ENCODE results near the gene MACROD2.

The MACROD2 gene

DNA sequence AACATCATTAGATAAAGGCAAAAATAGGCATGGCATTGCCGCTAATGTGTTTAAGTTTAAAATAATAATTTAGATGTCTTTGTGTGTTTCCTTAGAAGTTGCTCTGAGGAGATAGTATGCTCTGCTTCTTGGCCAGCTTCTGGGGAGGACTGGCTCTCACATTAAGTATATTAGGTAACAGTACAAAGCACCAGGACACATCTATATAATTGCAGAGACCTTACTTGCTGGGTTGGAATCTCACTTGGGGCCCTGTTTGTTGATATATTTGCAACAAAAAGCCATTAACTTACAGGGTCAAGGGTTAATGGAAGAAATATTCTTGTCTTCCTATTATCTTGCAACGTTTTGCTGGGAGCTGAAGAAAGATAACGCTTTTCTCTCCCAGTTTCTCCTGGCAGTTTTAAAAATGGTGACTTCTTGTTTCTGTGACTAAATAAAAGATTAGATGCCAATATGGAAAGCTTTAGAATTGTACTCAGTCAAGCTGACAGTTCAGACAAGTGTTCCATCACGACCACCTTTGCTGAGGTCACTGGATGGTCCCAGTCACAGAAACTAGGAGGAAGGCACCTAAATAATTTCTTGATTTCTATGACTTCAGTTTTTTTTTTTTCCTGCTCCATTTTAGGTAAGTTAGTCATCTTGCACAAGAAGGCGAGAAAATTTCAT, 804.4 kb downstream of the MACROD2 start:
- no peak overlapping the region for H3K4me3 ChIP-seq (ENCODE audit: low read depth, low read length)
- TF ChIP-seq, protein P1, sequence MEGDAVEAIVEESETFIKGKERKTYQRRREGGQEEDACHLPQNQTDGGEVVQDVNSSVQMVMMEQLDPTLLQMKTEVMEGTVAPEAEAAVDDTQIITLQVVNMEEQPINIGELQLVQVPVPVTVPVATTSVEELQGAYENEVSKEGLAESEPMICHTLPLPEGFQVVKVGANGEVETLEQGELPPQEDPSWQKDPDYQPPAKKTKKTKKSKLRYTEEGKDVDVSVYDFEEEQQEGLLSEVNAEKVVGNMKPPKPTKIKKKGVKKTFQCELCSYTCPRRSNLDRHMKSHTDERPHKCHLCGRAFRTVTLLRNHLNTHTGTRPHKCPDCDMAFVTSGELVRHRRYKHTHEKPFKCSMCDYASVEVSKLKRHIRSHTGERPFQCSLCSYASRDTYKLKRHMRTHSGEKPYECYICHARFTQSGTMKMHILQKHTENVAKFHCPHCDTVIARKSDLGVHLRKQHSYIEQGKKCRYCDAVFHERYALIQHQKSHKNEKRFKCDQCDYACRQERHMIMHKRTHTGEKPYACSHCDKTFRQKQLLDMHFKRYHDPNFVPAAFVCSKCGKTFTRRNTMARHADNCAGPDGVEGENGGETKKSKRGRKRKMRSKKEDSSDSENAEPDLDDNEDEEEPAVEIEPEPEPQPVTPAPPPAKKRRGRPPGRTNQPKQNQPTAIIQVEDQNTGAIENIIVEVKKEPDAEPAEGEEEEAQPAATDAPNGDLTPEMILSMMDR (IDR thresholded peaks at IDR 0.05; ENCODE audit: borderline replicate concordance, insufficient read depth, low read depth, low read length): no peak

DNA sequence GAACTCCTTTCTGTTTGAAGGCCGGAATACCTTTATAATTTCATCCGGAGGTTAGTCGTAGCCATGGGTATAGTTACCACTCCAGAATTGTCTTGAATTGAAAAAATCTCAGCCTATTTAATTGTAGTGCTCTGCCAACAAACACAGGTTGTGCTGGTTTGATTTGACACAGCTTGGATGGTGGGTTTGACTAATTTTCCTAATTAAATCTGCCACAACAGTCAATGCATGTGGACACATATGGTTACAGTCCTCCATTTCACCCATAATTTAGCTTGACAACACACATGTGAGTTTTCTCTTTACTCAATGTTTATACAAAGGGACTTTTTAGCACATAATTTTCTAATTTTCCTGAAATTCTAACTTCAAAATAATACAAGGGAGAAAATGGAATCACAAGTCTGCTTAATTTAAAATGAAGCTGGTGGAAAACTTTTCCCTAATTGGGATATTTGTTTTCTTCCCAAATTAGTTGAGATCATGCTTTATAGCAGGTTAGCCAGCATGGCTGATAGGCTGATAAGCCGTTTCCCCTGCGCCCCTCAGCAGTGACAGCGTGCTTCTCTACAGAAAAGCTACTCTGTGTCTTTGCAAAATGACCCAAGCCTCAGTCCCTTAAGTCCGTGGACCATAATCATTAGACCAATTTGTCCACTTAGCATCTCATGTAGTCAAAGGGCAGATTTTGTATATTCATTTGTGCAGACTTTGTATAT, 805.5 kb downstream of the MACROD2 start:
- TF ChIP-seq, protein P1 (IDR thresholded peaks at IDR 0.05; ENCODE audit: borderline replicate concordance, insufficient read depth, low read depth, low read length): no peak
- H3K4me3 ChIP-seq (ENCODE audit: low read depth, low read length): no peak overlapping the region

DNA sequence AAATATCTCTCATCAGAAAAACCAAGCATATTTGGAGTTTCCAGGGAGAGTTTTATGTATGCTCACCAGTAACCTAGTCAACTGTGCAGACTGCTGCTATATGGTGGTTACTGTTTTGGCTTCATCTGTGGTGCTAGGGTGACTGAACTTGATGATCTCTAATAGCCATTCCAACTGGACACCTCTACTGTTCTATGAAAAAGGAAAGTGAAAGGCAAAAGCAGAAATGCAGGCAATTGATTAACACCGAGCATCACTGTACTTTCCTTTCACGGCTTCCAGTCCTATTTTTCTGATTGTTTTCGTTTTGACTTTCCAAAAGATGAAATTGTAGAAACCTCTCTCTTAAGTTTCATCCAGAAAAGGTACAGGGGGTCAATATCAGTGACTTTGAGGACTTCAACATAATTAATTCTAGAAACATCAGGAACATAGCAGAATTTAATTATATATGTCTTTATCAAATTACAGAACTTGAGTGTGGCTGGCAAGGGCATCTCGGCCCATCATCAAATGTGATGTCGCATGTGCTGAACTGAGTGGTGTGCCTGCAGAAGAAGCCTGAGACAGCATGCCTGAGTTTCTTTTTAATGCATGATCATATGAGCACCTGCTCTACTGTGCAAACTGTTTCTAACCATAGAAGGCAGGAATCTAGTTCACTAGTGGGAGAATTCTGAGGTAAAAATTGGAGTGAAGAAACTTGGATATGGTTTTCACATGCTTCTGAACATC, 806.4 kb downstream of the MACROD2 start:
- no peak overlapping the region for H3K4me3 ChIP-seq (ENCODE audit: low read depth, low read length)
- TF ChIP-seq, protein P1 (IDR thresholded peaks at IDR 0.05; ENCODE audit: borderline replicate concordance, insufficient read depth, low read depth, low read length): no peak

DNA sequence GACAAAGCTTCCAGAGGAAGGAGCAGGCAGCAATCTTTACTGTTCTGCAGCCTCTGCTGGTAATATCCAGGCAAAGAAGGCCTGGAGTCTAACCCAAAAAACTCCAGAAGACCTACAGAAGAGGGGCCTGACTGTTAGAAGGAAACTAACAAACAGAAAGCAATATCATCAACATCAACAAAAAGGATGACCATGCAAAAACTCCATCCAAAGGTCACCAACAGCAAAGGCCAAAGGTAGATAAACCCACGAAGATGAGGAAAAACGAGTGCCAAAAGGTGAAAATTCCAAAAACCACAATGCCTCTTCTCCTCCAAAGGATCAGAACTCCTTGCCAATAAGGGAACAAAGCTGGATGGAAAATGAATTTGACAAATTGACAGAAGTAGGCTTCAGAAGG, 811.9 kb downstream of the MACROD2 start:
- TF ChIP-seq, protein P1 (IDR thresholded peaks at IDR 0.05; ENCODE audit: borderline replicate concordance, insufficient read depth, low read depth, low read length): no peak
- no peak overlapping the region for H3K4me3 ChIP-seq (ENCODE audit: low read depth, low read length)

DNA sequence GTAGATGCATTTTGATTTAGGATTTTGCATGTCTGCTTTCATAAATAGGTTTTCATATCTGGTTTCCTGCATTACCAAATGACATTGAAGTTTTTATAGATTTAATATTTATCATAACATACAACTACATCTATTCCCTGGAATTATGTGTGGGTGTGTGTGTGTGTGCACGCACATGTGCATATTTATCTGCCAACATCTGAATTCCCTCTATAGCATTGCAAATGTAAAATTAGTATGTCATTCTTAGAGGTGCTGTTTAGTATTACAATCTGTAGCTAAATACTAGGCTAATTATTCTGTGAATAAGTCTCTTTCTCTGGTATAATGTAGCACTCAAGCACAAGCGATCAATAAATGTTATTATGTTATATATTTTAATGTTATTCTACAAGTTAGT, 820.0 kb downstream of the MACROD2 start:
- TF ChIP-seq, protein P1 (IDR thresholded peaks at IDR 0.05; ENCODE audit: borderline replicate concordance, insufficient read depth, low read depth, low read length): no peak
- H3K4me3 ChIP-seq (ENCODE audit: low read depth, low read length): no peak overlapping the region

DNA sequence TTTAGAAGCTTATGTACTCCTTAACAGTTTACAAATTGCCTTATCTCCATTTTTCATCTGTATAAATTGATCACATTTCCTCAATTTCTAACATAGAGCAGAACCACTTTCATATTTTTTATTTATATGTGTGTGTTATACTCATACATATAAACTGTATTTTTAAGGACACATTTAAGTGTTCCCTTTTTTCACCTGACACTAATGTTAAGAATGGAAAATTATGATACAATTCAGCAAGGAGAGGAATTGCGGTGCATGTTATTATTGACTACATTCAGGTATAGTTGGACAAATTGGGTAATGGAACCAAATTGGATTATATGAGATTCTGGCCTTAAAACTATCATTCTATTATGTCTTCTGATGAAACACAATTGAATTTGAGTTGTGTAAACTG, 821.2 kb downstream of the MACROD2 start:
- H3K4me3 ChIP-seq (ENCODE audit: low read depth, low read length): no peak overlapping the region
- TF ChIP-seq, protein P1 (IDR thresholded peaks at IDR 0.05; ENCODE audit: borderline replicate concordance, insufficient read depth, low read depth, low read length): no peak

Measured in GM12875 (cell line).